HG03378 (cell line): ENCODE measurements around the gene WDFY3.
"Not testable (repeated sequence)": the region's sequence is repeated elsewhere in the genome, so short reads cannot be mapped to it uniquely, and the experiment has no call there.

ENCODE experiments used
- ATAC-seq: cut with Tn5 transposase; IDR thresholded peaks from one replicate; pipeline ENCODE4 v1.9.1; 2021; ENCODE audit warnings: mild to moderate bottlenecking, moderate library complexity; ENCODE audit not compliant: unreplicated experiment

The WDFY3 gene

GRCh38 chr4:84680956-84681355 is 285.5 kb downstream of the WDFY3 start:
- ATAC-seq, result no peak

- ATAC-seq, result no peak
These were observed 287.3 kb downstream of the WDFY3 start for GRCh38 chr4:84678976-84679744.

- ATAC-seq, result no peak
These were observed 288.5 kb downstream of the WDFY3 start for GRCh38 chr4:84677995-84678394.

GRCh38 chr4:84677093-84677492 is 289.4 kb downstream of the WDFY3 start:
- no peak for ATAC-seq

- no peak for ATAC-seq
These were observed 292.8 kb downstream of the WDFY3 start for GRCh38 chr4:84673475-84674240.

GRCh38 chr4:84672177-84672576 is 294.3 kb downstream of the WDFY3 start:
- no peak for ATAC-seq

- no peak for ATAC-seq
These were observed 297.3 kb downstream of the WDFY3 start for GRCh38 chr4:84669201-84669600.

GRCh38 chr4:84666439-84666838 is 300.1 kb downstream of the WDFY3 start:
- no peak for ATAC-seq

GRCh38 chr4:84664767-84665166 is 301.7 kb downstream of the WDFY3 start:
- ATAC-seq, result not testable (repeated sequence)

GRCh38 chr4:84661191-84661939 is 305.1 kb downstream of the WDFY3 start:
- no peak for ATAC-seq

GRCh38 chr4:84660606-84661005 is 305.9 kb downstream of the WDFY3 start:
- ATAC-seq, result no peak

GRCh38 chr4:84652478-84652877 is 314.0 kb downstream of the WDFY3 start:
- no peak for ATAC-seq

- ATAC-seq, result no peak
These were observed 315.0 kb downstream of the WDFY3 start for GRCh38 chr4:84651499-84651898.

GRCh38 chr4:84648863-84649647 is 317.4 kb downstream of the WDFY3 start:
- no peak for ATAC-seq

GRCh38 chr4:84648178-84648577 is 318.3 kb downstream of the WDFY3 start:
- no peak for ATAC-seq

- ATAC-seq, result no peak
These were observed 319.1 kb downstream of the WDFY3 start for GRCh38 chr4:84647312-84647884.

GRCh38 chr4:84644087-84644486 is 322.4 kb downstream of the WDFY3 start:
- ATAC-seq, result no peak

GRCh38 chr4:84639145-84639544 is 327.3 kb downstream of the WDFY3 start:
- ATAC-seq, result no peak

- no peak for ATAC-seq
These were observed 328.4 kb downstream of the WDFY3 start for GRCh38 chr4:84638092-84638491.

- ATAC-seq, result no peak
These were observed 331.5 kb downstream of the WDFY3 start for GRCh38 chr4:84634961-84635360.
